Measurements from ENCODE around the gene PIGO. TPM values are rescaled to one million over a fixed set of nuclear protein-coding genes. Genes with fewer than 3 reads are reported as not detected.

Gene PIGO
- total RNA-seq (22.1 and 22.5 TPM in 2 replicates), polyA plus RNA-seq (39.1 and 41.4 TPM in 2 replicates)

DNA sequence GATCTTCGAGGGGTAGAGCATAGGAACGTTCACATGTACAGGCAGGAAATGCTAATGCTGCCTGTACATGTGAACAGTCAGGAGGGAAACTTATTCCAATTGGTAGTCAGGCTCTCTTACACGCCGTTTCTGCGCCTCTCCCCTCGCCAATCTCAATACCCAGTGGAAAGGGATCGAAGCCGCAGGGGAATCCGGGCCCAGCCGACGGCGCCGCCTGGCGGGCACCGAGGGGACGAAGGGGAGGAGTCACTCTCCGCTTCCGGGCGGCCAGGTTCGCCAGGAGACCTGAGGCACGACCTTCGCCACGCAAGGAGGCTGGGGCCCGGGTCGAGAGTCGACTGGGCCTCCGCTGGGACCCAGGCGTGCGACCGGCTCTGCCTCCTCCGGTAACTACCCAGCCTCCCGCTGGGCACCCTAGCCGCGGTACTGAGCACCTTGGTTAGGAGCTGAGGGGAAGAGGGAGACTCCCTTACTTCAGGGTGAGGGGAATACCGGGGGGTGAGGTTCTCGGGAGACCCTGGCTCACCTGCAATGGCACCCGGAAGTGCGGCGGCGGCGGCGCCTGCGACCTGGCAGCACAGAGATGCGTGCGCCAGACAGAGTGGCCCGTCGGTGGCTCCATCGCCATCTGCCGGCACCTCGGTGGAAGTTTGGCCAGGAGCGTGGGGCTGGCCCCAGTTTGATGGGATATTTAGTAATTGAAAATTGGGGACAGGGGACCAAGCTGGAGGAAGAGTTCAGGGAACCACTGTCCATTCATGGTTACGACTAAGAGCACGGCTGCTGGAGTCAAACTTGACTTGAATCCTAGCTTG, at the start of gene PIGO:
Gene PIGO, minus strand, starts transcription at position 557 of the 815 bp plus-strand sequence. CDS start 1,026 bp downstream, outside the sequence.
- Histone ChIP-seq H3K27me3 (no peaks in the 10 kb centered on the region), H3K36me3 (replicated peaks; ENCODE audit: insufficient read depth, low read depth) (no peaks in the 10 kb centered on the region), H3K79me2 (peaks cover 7% of the 10 kb centered on the region), H3K4me3 (peak within 1 kb of the TSS; percentile 53), H2AFZ (peak within 1 kb of the TSS; percentile 88), H3K9me2 (replicated peaks; ENCODE audit: insufficient read depth) (no peaks in the 10 kb centered on the region), H3K4me1 (ENCODE audit: insufficient read depth) (peaks cover 5% of the 10 kb centered on the region), H3K9me3 (ENCODE audit: low read depth) (no peaks in the 10 kb centered on the region), H3K4me2 (peak within 1 kb of the TSS; percentile 75), H4K20me1 (ENCODE audit: insufficient read depth, poor library complexity, severe bottlenecking) (no peaks in the 10 kb centered on the region), H3K27ac (peak within 1 kb of the TSS; percentile 99)
- WGBS (ENCODE audit: low lambda C conversion rate, missing lambda C conversion rate): 2% methylated on average over 52 of the region's 53 CpGs
- peak; percentile 94 for DNase-seq (ENCODE audit: low spot score)
- no peak for TF ChIP-seq EZH2 (IDR thresholded peaks at IDR 0.05; ENCODE audit: borderline replicate concordance)
- TF ChIP-seq, protein P1, sequence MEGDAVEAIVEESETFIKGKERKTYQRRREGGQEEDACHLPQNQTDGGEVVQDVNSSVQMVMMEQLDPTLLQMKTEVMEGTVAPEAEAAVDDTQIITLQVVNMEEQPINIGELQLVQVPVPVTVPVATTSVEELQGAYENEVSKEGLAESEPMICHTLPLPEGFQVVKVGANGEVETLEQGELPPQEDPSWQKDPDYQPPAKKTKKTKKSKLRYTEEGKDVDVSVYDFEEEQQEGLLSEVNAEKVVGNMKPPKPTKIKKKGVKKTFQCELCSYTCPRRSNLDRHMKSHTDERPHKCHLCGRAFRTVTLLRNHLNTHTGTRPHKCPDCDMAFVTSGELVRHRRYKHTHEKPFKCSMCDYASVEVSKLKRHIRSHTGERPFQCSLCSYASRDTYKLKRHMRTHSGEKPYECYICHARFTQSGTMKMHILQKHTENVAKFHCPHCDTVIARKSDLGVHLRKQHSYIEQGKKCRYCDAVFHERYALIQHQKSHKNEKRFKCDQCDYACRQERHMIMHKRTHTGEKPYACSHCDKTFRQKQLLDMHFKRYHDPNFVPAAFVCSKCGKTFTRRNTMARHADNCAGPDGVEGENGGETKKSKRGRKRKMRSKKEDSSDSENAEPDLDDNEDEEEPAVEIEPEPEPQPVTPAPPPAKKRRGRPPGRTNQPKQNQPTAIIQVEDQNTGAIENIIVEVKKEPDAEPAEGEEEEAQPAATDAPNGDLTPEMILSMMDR (IDR thresholded peaks at IDR 0.05; ENCODE audit: poor library complexity): peak; percentile 75

DNA sequence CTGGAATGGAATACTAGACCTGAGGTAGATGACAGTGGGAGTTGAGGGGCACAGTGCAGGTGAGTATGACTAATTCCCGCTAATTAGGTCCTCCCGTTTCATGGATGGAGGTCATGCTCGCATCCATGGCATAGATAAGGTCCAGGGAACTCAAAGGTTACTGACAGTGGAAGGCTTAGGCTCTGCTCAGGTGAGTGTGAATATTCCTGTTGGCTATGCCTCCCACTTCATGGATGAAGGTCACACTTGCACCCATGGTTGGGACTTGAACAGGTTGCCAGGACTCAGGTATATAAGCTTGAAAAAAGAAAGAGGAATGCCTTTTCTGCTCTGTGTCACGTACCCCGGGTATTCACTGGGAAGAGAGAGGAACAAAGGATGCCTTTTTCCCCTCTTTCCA, 45.6 kb upstream of the PIGO start:
- no peak overlapping the region for H3K4me2 ChIP-seq
- TF ChIP-seq, protein P1 (IDR thresholded peaks at IDR 0.05; ENCODE audit: poor library complexity): no peak
- TF ChIP-seq EZH2phosphoT487 (IDR thresholded peaks at IDR 0.05; ENCODE audit: low read depth, severe bottlenecking, unreplicated experiment): no peak
- TF ChIP-seq EZH2 (IDR thresholded peaks at IDR 0.05; ENCODE audit: borderline replicate concordance): no peak
- no peaks in the 10 kb centered on the region for H4K20me1 ChIP-seq (ENCODE audit: insufficient read depth, poor library complexity, severe bottlenecking)

DNA sequence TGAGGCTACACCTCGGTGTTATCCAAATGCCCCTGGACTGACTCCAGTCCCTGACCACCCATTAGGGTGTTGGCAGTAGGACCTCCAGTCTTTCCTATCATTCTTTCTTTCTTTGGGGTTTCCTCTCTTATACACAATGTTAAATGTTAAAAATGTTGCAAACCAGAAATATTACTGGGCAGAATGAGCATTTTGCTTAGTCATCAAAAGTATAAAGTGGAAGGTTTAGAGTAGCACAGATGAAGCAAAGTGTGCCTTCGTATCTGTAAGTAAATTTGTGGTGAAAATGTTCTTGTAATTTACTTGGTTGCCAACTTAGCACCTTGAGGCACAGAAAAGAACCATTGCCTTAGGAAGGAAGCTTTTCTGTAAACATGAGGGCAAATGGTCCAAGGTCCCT, 43.7 kb upstream of the PIGO start:
- no peaks in the 10 kb centered on the region for H4K20me1 ChIP-seq (ENCODE audit: insufficient read depth, poor library complexity, severe bottlenecking)
- no peak overlapping the region for H3K4me3 ChIP-seq
- H3K79me2 ChIP-seq: no peaks in the 10 kb centered on the region
- whole genome bisulfite sequencing (ENCODE audit: low lambda C conversion rate, missing lambda C conversion rate): 83% methylated on average over 2 of the region's 2 CpGs
- no peak overlapping the region for H2AFZ ChIP-seq
- H3K27ac ChIP-seq: no peak overlapping the region
- no peaks in the 10 kb centered on the region for H3K9me3 ChIP-seq (ENCODE audit: low read depth)
- no peaks in the 10 kb centered on the region for H3K27me3 ChIP-seq
- no peak overlapping the region for H3K4me2 ChIP-seq
- TF ChIP-seq EZH2 (IDR thresholded peaks at IDR 0.05; ENCODE audit: borderline replicate concordance) (no peak), EZH2phosphoT487 (IDR thresholded peaks at IDR 0.05; ENCODE audit: low read depth, severe bottlenecking, unreplicated experiment) (no peak)
- TF ChIP-seq, protein P1 (IDR thresholded peaks at IDR 0.05; ENCODE audit: poor library complexity): no peak
- H3K9me2 ChIP-seq (replicated peaks; ENCODE audit: insufficient read depth): no peaks in the 10 kb centered on the region
- no peak for DNase-seq (ENCODE audit: low spot score)
- no peaks in the 10 kb centered on the region for H3K36me3 ChIP-seq (replicated peaks; ENCODE audit: insufficient read depth, low read depth)
- no peaks in the 10 kb centered on the region for H3K4me1 ChIP-seq (ENCODE audit: insufficient read depth)

More for the DNA sequence above, 45.6 kb upstream of the PIGO start:
- no peaks in the 10 kb centered on the region for H3K36me3 ChIP-seq (replicated peaks; ENCODE audit: insufficient read depth, low read depth)
- H3K9me2 ChIP-seq (replicated peaks; ENCODE audit: insufficient read depth): no peaks in the 10 kb centered on the region
- 90% methylated on average over 5 of the region's 5 CpGs for whole genome bisulfite sequencing (ENCODE audit: low lambda C conversion rate, missing lambda C conversion rate)
- DNase-seq (ENCODE audit: low spot score): no peak
- no peaks in the 10 kb centered on the region for H3K4me1 ChIP-seq (ENCODE audit: insufficient read depth)
- H3K27me3 ChIP-seq: no peaks in the 10 kb centered on the region
- H3K4me3 ChIP-seq: no peak overlapping the region
- H3K9me3 ChIP-seq (ENCODE audit: low read depth): no peaks in the 10 kb centered on the region
- no peaks in the 10 kb centered on the region for H3K79me2 ChIP-seq
- no peak overlapping the region for H2AFZ ChIP-seq
- no peak overlapping the region for H3K27ac ChIP-seq
